Measurements from ENCODE around the gene GNPTAB. TPM values are rescaled to one million over a fixed set of nuclear protein-coding genes. Genes with fewer than 3 reads are reported as not detected.

Gene GNPTAB
- total and polyA plus RNA-seq, 7 donors: 12.0 to 42.2 (median 25.4) TPM

GRCh38 chr12:101804409-101804808, 26.4 kb downstream of the GNPTAB start:
- TF ChIP-seq POLR2AphosphoS5 (IDR thresholded peaks at IDR 0.05): no peak
- TF ChIP-seq EP300 (IDR thresholded peaks at IDR 0.05): no peak
- no peak for TF ChIP-seq CTCF (IDR thresholded peaks at IDR 0.05)
- intact Hi-C loops (cut with DNase I): no loop called here
- no peaks in the 10 kb centered on the region for H3K9me3 ChIP-seq
- H3K4me1 ChIP-seq: no peaks in the 10 kb centered on the region
- DNase-seq: no peak
- 88 to 89% methylated on average over 3 of the region's 3 CpGs for WGBS, 2 donors
- H3K36me3 ChIP-seq: no peaks in the 10 kb centered on the region
- H3K27me3 ChIP-seq: no peaks in the 10 kb centered on the region
- no peak overlapping the region for H3K4me3 ChIP-seq
- no peak overlapping the region for H3K27ac ChIP-seq

- TF ChIP-seq POLR2A (IDR thresholded peaks at IDR 0.05): no peak
- no peak for TF ChIP-seq POLR2AphosphoS5 (IDR thresholded peaks at IDR 0.05)
- TF ChIP-seq EP300 (IDR thresholded peaks at IDR 0.05): no peak
- no peak for TF ChIP-seq CTCF (IDR thresholded peaks at IDR 0.05)
- no peaks in the 10 kb centered on the region for H3K27me3 ChIP-seq
- no peak overlapping the region for H3K4me3 ChIP-seq
- no peaks in the 10 kb centered on the region for H3K9me3 ChIP-seq
- no peaks in the 10 kb centered on the region for H3K4me1 ChIP-seq
- H3K27ac ChIP-seq: no peak overlapping the region
- intact Hi-C loops (cut with DNase I): no loop called here
- WGBS, 2 donors: 93 to 95% methylated on average over 5 of the region's 5 CpGs
- no peaks in the 10 kb centered on the region for H3K36me3 ChIP-seq
- no peak for DNase-seq
These were observed 26.8 kb downstream of the GNPTAB start for GRCh38 chr12:101803978-101804377.

- Histone ChIP-seq H3K9me3 (no peaks in the 10 kb centered on the region), H3K27me3 (no peaks in the 10 kb centered on the region), H3K4me1 (no peaks in the 10 kb centered on the region), H3K36me3 (no peaks in the 10 kb centered on the region), H3K27ac (no peak overlapping the region), H3K4me3 (no peak overlapping the region)
- no peak for DNase-seq
- WGBS, 2 donors: 93% methylated on average over 2 of the region's 2 CpGs
- intact Hi-C loops (cut with DNase I): no loop called here
- no peak for TF ChIP-seq POLR2A (IDR thresholded peaks at IDR 0.05)
- no peak for TF ChIP-seq POLR2AphosphoS5 (IDR thresholded peaks at IDR 0.05)
- TF ChIP-seq EP300 (IDR thresholded peaks at IDR 0.05): no peak
- no peak for TF ChIP-seq CTCF (IDR thresholded peaks at IDR 0.05)
These were observed 28.3 kb downstream of the GNPTAB start for GRCh38 chr12:101802486-101802885.

- 61 to 77% methylated on average over 3 of the region's 3 CpGs for WGBS, 2 donors
- no peak for TF ChIP-seq CTCF (IDR thresholded peaks at IDR 0.05)
- no peak for TF ChIP-seq EP300 (IDR thresholded peaks at IDR 0.05)
- no peaks in the 10 kb centered on the region for H3K27me3 ChIP-seq
- DNase-seq: no peak
- H3K36me3 ChIP-seq: peaks cover 0 to 7% (median 0%) of the 10 kb centered on the region in 4 donors
- intact Hi-C loops (cut with DNase I): no loop called here
- no peak overlapping the region for H3K4me3 ChIP-seq
- no peaks in the 10 kb centered on the region for H3K9me3 ChIP-seq
- H3K27ac ChIP-seq: no peak overlapping the region
- no peaks in the 10 kb centered on the region for H3K4me1 ChIP-seq
These were observed 31.0 kb downstream of the GNPTAB start for GRCh38 chr12:101799774-101800173.

GRCh38 chr12:101795786-101796185, 35.0 kb downstream of the GNPTAB start:
- H3K4me3 ChIP-seq: no peak overlapping the region
- no peak overlapping the region for H3K27ac ChIP-seq
- H3K9me3 ChIP-seq: no peaks in the 10 kb centered on the region
- intact Hi-C loops (cut with DNase I): no loop called here
- TF ChIP-seq CTCF (IDR thresholded peaks at IDR 0.05) (no peak), POLR2A (IDR thresholded peaks at IDR 0.05) (no peak), EP300 (IDR thresholded peaks at IDR 0.05) (no peak), POLR2AphosphoS5 (IDR thresholded peaks at IDR 0.05) (no peak)
- H3K4me1 ChIP-seq: no peaks in the 10 kb centered on the region
- WGBS, 2 donors: 88 to 92% methylated on average over 4 of the region's 4 CpGs
- no peaks in the 10 kb centered on the region for H3K27me3 ChIP-seq
- peaks cover 0 to 7% (median 0%) of the 10 kb centered on the region in 4 donors for H3K36me3 ChIP-seq
- no peak for DNase-seq

All from sigmoid colon (tissue), 7 donors.